HG03558 (cell line): Measurements from ENCODE around the gene TMA7B.

Experiments used
- ATAC-seq: cut with Tn5 transposase; IDR thresholded peaks from one replicate; pipeline ENCODE4 v1.9.1; 2021; ENCODE audit warnings: moderate number of reproducible peaks; ENCODE audit not compliant: unreplicated experiment; ENCODE audit errors: extremely low read depth

TMA7B gene

GRCh38 chr22:39997939-39998726, 37.9 kb downstream of the TMA7B start:
- ATAC-seq, result no peak

DNA sequence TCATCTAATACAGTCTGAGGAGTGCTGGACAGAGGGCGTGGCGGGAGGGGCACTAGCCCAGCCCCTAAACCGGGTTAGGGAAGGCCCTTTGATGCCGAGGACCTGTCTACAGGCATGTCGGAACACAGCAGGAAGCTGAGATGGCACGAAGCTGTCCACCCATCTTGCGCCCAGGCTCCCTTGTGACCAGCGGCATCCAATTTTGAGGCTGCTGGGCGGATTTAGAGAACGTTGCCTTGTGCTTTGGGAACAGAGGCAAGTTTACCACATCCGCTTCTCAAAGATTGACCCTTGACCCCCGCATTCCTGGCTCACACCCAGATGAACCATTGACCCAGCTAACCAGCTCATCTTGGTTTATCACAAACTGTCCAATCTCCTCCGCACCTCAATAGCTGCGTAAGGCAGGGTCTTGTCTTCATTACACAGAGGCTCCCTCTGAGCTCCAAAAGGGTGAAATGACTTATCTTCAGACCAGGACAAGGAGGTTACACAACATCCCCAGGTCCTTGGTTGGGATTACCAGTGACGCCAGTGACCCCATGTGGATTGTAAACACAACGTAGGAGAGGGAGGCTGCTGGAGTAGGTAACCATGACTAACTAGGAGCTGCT, 39.1 kb downstream of the TMA7B start:
- ATAC-seq, result no peak

GRCh38 chr22:40000171-40000570, 40.0 kb downstream of the TMA7B start:
- no peak for ATAC-seq

DNA sequence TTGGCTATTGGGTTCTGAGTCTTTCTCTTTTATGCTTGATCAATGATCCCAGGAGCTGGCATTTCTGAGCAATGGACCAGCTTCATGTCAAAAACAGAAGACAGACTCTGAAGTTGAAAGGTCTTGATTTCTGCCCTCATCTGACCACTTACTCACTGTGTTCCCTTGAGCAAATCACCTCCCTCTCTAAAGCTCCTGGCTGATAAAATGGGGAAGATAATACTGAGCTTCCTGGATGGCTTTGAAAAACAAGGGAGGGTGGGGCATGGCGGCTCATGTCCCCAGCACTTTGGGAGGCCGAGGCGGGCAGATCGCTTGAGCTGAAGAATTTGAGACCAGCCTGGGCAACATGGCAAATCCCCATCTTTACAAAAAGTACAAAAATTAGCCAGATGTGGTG, 40.9 kb downstream of the TMA7B start:
- ATAC-seq, result no peak

DNA sequence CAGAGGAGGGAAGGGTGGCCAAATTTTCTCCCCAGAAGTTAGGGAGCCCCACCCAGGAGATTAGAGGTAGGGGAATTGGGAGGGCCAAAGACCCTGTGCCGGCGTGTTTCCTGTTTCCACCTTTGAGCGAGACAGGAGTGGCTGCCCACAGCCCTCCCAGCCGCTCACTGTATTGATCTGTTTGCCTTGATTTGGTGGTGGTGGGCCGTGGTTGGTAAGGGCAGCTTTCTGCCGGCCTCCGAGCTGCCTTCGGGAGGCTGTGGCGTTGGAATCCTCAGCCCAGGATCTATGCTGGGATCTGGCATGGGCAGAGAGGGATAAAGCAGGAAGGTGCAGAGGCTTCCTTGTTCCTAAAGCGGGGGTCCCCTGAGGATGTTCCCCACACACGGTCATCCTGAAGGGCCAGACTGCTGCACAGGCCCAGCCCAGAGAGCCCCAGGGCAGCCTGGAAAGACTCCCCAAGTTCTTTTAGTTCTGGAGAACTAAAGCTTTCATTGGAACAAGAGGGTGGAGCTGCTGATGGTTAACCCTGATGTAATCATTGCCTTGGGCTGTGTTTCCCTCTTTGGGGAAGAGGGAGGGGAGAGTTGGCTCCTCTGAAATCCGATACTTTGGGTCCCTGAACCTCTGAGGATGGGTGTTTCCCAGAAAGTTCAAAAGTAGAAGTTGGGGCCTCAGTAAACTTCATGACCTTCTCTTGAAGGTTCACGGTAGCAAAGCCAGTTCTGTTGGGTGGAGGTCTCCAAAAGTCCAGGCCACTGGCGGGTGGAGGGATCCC, 41.8 kb downstream of the TMA7B start:
- ATAC-seq, result no peak

- ATAC-seq, result no peak
Measured at GRCh38 chr22:40002935-40003715, 42.9 kb downstream of the TMA7B start.

GRCh38 chr22:40004836-40005235, 44.6 kb downstream of the TMA7B start:
- ATAC-seq, result no peak

DNA sequence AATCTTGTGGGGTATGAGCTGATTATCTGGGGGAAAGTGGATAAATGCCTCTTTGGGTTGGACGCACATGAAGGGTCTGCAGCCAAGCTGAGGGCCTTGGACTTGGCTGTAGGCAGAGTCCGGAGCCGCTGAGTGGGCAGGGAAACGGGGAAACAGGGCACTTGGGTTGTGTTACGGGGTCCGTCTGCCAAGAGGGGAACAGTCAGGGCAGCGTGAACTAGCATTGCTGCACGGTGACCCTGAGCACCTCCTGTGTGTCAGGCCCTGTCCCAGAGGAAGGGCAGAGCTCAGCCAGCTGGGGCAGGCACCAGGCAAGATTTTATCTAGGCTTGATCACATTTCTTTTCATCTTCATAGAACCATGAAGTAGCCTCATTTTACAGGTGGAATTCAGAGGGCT, 46.4 kb downstream of the TMA7B start:
- ATAC-seq, result no peak

- ATAC-seq, result no peak
Measured at GRCh38 chr22:40007853-40008710, 47.9 kb downstream of the TMA7B start.

GRCh38 chr22:40008726-40009291, 48.6 kb downstream of the TMA7B start:
- no peak for ATAC-seq

DNA sequence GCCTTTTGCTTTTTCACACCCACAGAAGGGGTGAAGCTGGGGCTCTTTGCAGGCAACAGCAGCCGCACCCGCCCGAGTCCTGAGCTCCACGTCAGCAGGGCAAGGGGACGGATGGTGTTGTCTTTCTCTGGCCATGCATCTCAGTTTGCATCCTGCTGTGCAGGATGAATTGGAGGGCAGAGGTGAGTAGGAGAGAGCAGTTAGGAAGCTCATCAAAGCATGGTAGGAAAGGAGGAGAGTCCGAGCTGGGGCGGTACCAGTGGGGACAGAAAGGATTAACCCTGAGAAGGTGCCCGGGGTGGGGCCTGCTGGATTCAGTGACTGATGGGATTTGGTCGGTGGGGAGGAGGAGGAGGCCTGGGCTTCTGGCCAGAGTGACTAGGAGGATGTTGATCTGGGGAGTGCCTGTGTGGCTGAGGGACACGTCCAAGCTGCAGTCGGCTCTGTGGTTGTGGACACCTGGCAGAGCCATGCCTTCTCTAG, 49.1 kb downstream of the TMA7B start:
- ATAC-seq, result no peak

GRCh38 chr22:40009951-40010671, 49.9 kb downstream of the TMA7B start:
- ATAC-seq, result no peak

GRCh38 chr22:40010746-40011145, 50.5 kb downstream of the TMA7B start:
- ATAC-seq, result no peak
